GM18502 (cell line): ENCODE data around the gene RBBP5.
"Not testable (repeated sequence)": the region's sequence is repeated elsewhere in the genome, so short reads cannot be mapped to it uniquely, and the experiment has no call there.

ENCODE experiments used
- ATAC-seq: cut with Tn5 transposase; IDR thresholded peaks from one replicate; pipeline ENCODE4 v1.9.1; 2021; ENCODE audit warnings: mild to moderate bottlenecking; ENCODE audit not compliant: unreplicated experiment, poor library complexity

Gene RBBP5, protein sequence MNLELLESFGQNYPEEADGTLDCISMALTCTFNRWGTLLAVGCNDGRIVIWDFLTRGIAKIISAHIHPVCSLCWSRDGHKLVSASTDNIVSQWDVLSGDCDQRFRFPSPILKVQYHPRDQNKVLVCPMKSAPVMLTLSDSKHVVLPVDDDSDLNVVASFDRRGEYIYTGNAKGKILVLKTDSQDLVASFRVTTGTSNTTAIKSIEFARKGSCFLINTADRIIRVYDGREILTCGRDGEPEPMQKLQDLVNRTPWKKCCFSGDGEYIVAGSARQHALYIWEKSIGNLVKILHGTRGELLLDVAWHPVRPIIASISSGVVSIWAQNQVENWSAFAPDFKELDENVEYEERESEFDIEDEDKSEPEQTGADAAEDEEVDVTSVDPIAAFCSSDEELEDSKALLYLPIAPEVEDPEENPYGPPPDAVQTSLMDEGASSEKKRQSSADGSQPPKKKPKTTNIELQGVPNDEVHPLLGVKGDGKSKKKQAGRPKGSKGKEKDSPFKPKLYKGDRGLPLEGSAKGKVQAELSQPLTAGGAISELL

DNA sequence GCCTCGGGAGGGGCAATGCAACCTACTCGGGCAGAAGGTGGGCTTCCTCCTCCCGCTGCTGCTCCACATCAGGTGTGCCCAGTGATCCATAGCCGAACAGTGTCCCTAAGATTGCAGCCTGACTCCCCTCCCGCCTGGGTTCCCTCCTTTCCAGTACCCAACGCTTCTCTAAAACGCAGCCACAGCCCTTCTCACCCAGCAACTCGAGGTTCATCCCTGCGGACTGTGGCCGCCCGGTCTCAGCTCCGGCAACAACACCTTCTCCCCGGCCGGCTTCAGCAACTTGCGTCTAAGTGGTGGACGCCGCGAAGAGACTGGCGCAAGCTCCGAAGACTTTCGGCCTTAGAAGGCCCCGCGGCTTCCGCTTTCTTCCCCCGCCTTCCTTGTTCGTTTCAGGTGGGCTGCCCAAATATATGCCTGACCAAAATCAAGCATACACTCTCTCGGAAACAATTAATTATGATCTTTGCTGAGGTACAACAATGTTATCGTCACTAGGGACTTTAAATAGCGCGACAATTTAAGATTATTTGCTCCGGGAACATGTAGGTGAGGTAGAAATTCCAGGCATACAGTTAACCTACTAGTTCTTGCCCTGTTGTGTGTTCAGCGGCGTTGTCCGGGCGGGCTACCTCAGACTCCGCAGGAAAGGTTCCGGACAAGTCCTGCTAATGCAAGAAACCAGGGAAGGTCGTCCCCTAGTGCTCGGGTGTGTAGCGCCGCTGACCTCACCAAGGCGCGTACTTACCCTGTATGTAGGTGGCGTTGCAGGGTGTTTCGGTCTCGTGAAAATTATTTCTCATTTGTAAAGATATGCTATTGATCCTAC lies at the start of gene RBBP5:
Gene RBBP5, minus strand, starts transcription at position 319 of the 829 bp plus-strand sequence. Its CDS starts 105 bp downstream, at position 214.
- peak; percentile 95 for ATAC-seq

DNA sequence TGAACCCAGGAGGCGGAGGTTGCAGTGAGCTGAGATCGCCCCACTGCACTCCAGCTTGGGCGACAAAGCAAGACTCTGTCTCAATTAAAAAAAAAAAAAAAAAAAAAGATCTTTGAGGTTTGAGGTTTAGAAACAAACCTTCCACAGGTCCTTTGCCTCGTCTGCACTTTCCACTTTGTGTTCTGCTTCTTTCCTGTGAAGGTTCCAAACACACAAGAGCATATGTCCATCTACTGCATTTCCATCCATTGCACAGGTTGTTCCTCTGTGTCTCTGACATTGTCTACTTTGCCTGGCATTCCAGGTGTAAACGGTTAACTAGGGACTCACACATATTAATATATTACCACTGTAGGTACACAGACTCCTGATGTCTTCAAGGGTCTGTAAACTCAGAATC lies 49.6 kb upstream of the RBBP5 start:
- ATAC-seq = no peak

DNA sequence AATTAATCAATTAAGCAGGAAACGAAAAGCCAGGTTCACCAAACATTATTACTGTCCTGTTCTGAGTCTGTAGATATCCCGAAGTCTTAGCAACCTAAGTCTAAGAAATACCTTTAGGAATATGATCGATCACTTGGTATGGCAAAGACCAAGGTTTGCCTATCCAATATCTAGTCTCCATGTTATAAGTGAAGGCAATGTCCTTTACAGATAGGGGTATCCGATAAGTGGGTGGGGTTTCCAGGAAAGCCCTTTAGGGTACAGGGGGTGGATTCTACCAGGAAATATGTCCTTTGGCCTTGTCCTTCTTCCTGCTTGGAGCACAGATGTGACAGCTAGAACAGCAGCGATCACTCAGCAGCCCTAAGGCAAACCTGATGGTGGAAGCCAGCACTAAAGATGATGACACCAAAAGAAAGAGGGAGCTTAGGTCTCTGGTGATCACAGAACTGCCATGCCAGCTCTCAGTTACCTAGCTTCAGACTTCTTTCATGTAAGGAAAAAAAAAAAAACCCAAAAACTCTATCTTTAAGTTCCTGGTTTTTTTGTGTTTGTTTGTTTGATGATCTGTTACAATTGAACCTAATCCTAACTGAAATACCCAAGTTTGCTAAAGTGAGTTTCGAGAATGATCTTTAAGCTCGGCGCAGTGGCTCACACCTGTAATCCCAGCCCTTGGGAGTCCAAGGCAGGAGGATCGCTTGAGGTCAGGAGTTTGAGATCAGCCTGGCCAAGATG lies 48.9 kb upstream of the RBBP5 start:
- no peak for ATAC-seq

DNA sequence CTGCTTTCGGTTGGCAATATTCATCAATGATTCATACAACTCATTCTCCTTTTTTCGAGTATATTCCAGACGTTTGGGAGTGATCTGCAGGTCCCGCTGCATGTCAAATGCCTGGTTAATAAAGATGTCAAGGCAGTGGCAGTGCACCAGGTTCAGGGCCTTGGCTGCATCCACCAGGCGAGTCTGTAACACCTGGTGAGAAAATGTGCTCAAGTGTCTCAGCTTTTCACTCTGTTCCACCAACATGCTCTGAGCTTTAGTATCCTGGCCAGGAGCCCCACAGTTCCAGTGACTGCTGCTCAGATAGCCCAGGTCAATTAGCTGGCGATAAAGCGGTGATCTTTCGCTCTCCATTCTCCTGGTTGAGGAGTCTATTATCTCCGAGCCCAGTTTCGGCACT lies 47.5 kb upstream of the RBBP5 start:
- ATAC-seq = no peak

DNA sequence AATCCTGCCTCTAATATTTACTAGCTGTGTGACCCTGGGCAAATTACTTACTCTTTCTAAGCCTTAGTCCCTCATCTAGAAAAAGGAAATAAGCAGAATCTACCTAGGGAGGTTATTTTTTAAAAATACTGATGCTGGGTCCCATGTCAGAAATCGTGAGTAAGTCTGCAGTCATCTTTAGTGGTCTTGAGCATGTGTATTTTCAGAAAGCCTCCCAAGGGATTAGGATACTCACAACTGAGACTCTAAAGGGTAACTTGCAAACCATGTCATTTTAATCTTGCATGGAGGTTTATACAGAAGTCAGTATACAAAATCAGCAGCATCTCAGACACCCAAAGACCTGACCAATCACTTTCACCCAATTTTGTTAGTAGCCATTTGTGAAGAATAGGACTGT lies 46.5 kb upstream of the RBBP5 start:
- no peak for ATAC-seq

DNA sequence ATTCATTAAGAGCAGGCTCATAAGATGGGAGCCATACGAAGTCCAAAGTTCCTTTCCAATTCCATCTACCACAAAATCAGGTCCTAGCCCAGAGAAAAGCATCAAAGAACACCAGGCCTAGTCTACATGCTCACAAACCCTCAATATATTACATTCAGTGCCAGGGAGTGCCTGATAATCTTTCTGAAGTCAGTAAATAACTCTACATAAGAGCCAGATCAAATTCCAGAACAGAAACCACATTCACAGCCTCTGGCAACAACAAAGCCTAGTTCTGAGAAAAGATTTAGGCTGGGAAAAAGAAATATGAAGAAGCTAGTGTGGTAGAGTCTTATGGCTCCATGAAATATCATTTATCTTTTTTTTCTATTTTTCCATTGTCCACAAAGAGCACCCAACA lies 40.5 kb upstream of the RBBP5 start:
- no peak for ATAC-seq

DNA sequence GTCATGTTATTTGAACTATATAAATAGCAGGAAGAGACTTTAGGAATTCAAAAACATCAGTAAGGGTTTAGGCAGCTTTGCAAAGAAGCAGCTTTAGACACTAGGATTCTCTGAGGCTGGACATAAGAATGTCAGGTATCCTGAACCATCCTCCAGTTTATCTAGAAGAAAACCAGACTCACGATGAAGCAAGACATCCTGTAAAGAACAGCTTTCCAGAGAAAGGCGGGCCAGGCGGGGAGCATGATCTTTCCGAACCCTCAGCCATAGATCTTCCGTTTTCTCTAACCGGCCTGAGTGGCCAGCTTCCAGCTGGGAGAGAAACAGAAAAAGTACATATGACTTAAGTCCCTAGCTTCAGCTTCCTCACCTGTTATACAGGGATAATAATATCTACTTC lies 39.3 kb upstream of the RBBP5 start:
- ATAC-seq = no peak

DNA sequence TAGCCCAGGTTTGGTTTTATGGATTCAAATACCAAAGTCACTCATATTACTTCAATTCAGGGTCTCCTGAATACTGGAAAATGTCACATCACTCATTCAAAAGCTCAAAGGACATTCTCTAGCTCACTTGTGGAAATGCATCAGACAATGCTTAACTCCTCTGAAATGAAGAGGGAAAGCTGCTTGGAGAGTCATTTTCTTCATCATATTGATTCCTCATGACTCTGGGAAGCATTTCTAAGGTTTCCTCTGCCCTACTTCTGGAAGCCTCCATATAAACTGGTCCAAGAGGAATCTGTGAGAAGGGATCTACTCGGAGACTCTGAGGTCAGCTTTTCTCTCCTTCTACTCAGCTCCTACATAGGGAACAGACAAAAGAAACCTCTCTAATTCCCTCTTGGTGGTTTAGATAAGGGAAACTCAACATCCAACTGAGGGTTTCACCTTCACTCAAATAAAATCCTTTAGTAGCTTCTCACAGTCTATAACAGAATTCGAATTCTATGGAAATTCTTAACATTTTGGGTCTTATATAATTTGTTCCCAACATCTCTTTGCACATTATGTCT lies 36.4 kb upstream of the RBBP5 start:
- no peak for ATAC-seq

DNA sequence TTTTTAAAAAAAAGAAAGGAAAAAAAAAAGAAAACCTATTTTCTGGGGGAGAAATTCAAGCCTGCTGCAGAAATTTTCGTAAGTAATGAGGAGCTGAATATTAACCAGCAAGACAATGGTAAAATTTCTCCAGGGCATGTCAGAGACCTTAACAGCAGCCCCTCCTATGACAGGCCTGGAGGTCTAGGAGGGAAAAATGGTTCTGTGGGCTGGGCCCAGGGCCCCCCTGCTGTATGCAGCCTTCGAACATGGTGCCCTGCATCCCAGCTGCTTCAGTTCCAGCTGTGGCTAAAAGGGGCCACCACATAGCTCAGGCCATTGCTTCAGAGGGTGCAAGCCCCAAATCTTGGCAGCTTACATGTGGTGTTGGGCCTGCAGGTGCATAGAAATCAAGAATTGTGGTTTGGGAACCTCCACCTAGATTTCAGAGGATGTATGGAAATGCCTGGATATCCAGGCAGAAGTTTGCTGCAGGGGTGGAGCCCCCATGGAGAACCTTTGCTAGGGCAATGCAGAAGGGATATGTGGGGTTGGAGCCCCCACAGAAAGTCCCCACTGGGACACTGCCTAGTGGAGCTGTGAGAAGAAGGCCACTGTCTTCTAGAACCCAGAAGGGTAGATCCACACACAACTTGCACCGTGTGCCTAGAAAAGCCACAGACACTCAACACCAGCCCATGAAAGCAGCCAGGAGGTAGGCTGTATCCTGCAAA lies 34.0 kb upstream of the RBBP5 start:
- not testable (repeated sequence) for ATAC-seq

DNA sequence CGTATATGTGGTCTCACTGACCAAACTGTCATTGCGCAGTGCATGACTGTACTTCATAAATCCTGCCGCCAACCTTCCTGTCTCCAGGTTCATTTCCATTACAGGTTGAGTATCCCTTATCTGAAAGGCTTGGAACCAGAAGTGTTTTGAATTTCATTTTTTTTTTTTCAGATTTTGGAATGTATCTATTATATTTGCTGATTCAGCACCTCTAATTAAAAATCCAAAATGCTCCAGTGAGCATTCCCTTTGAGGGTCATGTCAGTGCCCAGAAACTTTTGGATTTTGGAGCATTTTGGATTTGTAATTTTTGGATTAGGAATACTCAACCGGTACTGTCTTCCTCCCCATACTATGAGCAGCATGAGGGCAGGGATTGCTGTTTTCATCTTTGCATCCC lies 30.7 kb upstream of the RBBP5 start:
- no peak for ATAC-seq

DNA sequence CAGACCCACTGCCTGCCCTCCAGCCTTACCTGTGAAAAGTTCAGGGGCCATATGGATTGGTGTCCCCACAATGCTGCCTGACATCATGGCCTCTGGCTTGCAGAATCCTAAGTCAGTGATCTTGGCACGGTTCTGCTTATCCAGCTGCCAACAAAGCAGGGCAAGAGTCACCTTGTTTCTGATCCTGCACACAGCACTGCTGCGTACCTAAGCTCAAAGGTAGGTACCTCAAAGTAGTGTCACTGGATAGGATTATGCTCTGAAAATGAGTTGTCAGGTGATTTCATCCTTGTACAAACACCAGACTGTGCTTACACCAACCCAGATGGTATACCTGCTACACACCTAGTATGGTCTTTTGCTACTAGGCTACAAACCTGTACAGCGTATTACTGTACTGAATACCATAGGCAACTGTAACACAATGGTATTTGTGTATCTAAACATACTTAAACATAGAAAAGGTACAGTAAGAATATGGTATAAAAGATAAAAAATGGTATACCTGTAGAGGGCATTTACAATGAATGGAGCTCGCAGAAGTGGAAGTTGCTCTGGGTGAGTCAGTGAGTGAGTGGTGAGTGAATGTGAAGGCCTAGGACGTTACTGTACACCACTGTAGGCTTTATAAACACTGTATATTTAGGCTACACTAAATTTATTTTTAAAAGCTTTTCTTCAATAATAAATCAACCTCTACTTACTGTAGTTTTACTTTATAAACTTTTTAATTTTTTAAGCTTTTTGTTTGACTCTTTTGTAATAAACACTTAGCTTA lies 29.1 kb upstream of the RBBP5 start:
- ATAC-seq = no peak

DNA sequence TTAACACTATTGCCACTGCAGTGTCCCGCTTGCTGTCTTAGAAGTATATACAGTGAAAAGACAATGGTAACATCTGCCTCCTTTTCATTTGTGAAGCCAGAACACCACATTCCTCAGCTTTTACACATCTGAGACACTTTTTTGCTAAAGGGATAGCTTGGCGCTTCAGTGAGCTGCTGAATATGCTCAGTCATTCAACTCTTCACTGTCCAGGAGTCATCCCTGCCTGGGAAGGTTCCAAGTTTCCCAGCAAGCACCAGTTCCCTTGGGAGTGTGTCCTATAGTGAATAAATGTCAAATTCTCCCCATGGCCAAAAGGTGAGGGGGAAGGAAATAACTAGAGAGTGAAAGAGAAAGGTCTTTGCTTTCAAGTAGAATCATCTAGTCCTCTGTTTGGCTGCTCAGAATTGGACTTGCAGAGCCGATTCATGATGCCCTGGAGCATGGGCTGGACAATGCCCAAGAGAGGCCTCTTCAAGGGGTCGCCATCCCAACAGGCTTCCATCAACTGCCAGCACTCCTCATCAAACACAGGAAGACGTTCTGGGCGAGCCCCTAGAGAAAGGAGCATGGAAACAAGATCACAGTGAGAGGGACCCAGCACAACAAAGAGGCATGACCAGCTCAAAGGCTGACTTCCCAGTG lies 25.5 kb upstream of the RBBP5 start:
- no peak for ATAC-seq

DNA sequence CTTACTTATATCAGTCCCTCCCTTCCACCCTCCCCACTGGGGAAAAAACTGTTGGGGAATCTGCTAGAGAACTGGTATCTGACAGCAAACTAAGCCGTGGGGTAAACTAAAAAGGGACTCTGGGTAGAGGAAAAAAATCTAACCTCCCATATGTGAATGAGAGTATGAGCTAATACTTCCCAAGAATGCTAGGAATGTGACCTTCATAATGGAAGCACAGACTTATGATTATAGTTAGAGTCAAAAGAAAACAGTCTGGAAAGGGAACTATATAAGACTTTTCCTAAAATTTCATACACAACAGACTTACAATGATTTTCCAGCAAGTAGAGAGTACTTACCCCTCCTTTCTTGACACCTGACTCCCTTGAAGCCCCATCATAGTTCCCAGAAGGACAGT lies 23.0 kb upstream of the RBBP5 start:
- ATAC-seq = no peak

DNA sequence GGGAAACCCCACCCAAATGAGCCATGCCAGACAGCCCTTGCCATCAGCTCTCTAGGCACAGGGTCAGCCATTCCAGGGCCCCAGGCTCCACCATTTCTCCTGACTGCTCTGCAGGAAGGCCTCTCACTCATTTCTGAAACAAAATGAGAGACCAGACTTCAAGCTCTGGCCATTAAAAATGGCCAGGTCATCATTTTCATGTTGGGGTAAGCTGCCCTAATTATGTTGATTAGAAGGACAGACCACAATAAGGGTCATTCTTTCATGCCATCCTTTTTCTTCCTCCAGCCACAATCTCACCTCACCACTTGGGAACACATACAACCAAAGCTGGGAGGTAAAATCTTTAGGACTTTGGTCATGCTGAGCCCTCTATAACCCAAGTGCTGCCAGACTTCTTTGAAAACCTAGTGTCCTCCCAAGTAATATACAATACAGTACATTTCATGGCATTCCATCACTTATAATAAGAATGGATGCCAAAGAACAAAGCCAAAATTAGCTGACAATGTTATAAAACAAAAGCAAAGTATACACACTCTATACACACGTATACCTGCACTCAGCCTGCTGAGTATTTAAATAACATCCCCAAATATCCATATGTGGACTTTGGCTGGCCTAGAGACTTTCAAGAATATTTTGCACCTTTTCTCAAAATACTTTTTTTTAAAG lies 22.4 kb upstream of the RBBP5 start:
- no peak for ATAC-seq

DNA sequence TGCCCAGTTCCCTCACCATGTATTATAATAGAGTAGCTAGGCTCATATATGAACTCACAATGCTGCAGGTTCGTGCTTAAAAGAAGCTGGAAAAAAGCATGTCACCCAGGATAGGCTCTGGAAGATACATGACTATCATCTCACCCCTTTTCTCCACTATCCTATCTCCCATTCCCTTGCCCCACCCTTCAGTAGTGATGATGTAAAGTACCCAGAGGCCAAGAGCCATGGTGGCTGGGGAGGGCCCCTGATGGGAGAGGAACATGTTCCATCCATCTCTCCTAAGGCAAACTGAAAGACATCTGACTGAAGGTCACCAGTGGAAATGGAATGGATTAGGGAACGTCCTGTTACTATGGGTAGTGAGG lies 20.3 kb upstream of the RBBP5 start:
- no peak for ATAC-seq

DNA sequence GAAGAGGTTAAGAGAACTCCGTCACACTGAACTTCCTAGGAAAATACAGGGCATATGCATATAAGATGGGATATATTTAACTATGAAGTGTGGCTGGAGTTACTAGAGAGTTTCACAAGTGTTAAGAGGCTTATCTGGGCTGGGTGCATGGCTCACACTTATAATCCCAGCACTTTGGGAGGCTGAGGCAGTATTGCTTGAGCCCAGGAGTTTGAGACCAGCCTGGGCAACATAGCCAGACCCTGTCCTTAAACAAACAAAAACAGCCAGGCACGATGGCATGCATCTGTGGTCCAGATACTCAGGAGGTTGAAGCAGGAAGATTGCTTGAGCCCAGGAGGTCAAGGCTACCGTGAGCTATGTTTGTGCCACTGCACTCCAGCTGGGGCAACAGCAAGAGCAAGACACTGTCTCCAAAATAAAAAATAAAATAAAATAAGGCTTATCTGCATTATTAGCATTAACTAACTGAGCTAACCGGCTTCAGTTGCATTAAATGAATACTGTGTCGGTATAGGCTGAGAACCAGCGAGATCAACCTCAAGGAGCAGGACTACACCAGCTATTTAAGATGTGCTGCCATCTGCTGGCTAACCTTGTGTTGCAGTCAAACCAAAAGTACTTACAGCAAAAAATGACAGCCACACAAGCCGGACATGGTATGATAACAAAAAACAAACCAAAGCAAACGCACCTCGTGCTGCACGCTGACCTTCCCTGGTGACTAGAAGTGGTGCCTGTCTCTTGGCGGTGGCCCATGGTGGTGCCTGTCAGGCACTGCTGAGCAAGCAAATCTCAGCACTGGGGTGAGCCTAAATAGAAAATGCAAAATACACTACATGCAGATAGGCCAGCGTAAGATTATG lies 19.7 kb upstream of the RBBP5 start:
- ATAC-seq = no peak

DNA sequence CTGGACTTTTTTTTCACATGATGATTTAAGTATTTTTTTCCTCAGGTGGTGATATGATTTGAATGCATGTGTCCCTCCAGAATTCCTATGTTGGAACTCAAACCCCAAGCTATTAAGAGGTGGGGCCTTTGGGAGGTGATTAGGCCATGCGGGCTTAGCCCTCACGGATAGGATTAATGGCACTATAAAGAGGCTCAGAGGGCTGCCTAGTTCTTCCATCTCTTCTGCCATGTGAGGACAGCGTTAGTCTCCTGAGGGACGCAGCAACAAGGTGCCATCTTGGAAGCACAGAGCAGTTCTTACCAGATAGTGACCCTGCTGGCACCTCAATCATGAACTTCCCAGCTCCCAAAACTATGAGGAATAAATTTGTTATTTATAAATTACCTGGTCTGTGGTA lies 18.3 kb upstream of the RBBP5 start:
- ATAC-seq = no peak
